Vagina (tissue), 2 donors: ENCODE results near the gene C6orf132. TPM values are rescaled to one million over a fixed set of nuclear protein-coding genes. Genes with fewer than 3 reads are reported as not detected.

Source experiments
- DNase-seq, 2 donors: peaks; one replicate each; pipeline ENCODE4 v3.0.0-alpha.2; 2017; ENCODE audit errors: extremely low spot score in 2 of 2
- H3K27ac ChIP-seq: fragments of 200-600 bp; sonication (generic); one replicate; pipeline ENCODE4 v1.5.1; 2019
- H3K27me3 ChIP-seq: fragments of 200-600 bp; sonication (generic); one replicate; pipeline ENCODE4 v1.5.1; 2019
- H3K36me3 ChIP-seq, 2 donors: fragments of 200-600 bp; sonication (generic); one replicate each; pipeline ENCODE4 v1.5.1; 2017 to 2019
- H3K4me1 ChIP-seq: fragments of 200-600 bp; sonication (generic); one replicate; pipeline ENCODE4 v1.5.1; 2019
- H3K4me3 ChIP-seq, 2 donors: fragments of 200-600 bp; sonication (generic); 1 replicate in 1 of 2; 2 replicates in 1 of 2; pipeline ENCODE4 v1.5.1; 2016 to 2019
- H3K9me3 ChIP-seq: fragments of 200-600 bp; sonication (generic); one replicate; pipeline ENCODE4 v1.5.1; 2019
- POLR2A ChIP-seq, 2 donors: fragments of 450-650 bp; IDR thresholded peaks; one replicate each; pipeline ENCODE4 v1.6.1; 2017; ENCODE audit warnings: antibody characterized with exemption in 2 of 2, mild to moderate bottlenecking in 2 of 2, moderate library complexity in 2 of 2
- POLR2AphosphoS5 ChIP-seq, 2 donors: sonication (generic); formaldehyde crosslinking; IDR thresholded peaks; one replicate each; pipeline ENCODE4 v1.9.0; 2017; ENCODE audit warnings: antibody characterized with exemption in 2 of 2, mild to moderate bottlenecking in 2 of 2, low read depth in 1 of 2; ENCODE audit not compliant: insufficient read depth in 1 of 2
- intact Hi-C: fragments of 100-400 bp; cut with DNase I; formaldehyde crosslinking; loops from one replicate; pipeline ENCODE4 v1.15.1; 2023
- total RNA-seq: library from RNA; depleted of rRNA; stranded (reverse); fragments of >200 nt; gene quantifications from one replicate; pipeline ENCODE4 v1.2.3, GENCODE V29; 2016
- TF ChIP-seq, protein P1 (sequence below), 3 experiments: fragments of 450-650 bp in 2 of 3; fragments of 200-600 bp in 1 of 3; sonication (generic) in 1 of 3; IDR thresholded peaks; one replicate each; pipeline ENCODE4 v1.5.1; 2017 to 2019; ENCODE audit warnings: antibody characterized with exemption in 3 of 3, mild to moderate bottlenecking in 2 of 3, moderate library complexity in 2 of 3

Gene C6orf132
- total RNA-seq, 1 donor from 2014 or later = 78.6 TPM

DNA sequence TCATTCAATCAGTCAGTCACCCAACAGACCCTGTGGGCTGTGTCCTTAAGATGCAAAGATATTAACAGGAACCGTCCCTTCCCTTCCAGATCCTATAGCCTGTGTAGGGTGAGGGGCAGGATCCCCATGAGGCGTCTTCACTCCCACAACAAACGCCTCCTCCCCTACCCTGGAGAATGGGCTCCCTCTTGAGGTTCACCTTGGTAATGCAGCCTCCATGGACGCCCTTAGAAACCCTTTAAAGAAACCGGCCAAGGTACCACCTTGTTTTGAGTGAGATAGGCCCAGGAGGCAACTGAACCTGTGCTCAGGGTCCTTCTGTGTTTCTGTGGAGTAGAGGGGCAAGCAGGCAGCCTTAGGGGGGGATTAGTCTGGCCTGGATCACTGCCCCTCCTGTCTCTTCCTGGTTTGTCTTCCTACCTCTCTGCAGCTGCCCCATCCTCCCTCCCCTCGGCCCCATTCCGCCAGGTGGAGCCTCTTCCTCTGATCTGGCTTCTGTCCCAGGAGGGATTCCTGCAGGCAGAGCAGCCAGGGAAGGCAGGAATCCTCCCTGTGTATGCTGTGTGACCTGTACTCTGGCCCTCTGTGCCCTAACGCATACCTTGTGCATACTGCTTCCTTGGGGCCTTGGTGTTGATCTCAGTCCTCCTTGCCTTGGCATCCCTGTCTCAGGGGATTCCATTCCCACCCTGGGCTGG, 24.2 kb upstream of the C6orf132 start:
- Histone ChIP-seq H3K27ac (no peak overlapping the region), H3K36me3 (no peaks in the 10 kb centered on the region), H3K4me3 (no peak overlapping the region), H3K4me1 (no peaks in the 10 kb centered on the region), H3K27me3 (no peaks in the 10 kb centered on the region), H3K9me3 (no peaks in the 10 kb centered on the region)
- DNase-seq = peak in 1 of 2 donors; percentile 74
- no peak for TF ChIP-seq POLR2A (IDR thresholded peaks at IDR 0.05)
- TF ChIP-seq POLR2AphosphoS5 (IDR thresholded peaks at IDR 0.05; ENCODE audit: insufficient read depth in 1 of 2, low read depth in 1 of 2) = no peak
- TF ChIP-seq, protein P1, sequence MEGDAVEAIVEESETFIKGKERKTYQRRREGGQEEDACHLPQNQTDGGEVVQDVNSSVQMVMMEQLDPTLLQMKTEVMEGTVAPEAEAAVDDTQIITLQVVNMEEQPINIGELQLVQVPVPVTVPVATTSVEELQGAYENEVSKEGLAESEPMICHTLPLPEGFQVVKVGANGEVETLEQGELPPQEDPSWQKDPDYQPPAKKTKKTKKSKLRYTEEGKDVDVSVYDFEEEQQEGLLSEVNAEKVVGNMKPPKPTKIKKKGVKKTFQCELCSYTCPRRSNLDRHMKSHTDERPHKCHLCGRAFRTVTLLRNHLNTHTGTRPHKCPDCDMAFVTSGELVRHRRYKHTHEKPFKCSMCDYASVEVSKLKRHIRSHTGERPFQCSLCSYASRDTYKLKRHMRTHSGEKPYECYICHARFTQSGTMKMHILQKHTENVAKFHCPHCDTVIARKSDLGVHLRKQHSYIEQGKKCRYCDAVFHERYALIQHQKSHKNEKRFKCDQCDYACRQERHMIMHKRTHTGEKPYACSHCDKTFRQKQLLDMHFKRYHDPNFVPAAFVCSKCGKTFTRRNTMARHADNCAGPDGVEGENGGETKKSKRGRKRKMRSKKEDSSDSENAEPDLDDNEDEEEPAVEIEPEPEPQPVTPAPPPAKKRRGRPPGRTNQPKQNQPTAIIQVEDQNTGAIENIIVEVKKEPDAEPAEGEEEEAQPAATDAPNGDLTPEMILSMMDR (IDR thresholded peaks at IDR 0.05) = peak; percentile 91 to 95 (median 93)
- intact Hi-C loops = loop anchor here (5.0 kb wide), 1 partner anchor 89 kb away; no protein-coding TSS in a partner anchor

DNA sequence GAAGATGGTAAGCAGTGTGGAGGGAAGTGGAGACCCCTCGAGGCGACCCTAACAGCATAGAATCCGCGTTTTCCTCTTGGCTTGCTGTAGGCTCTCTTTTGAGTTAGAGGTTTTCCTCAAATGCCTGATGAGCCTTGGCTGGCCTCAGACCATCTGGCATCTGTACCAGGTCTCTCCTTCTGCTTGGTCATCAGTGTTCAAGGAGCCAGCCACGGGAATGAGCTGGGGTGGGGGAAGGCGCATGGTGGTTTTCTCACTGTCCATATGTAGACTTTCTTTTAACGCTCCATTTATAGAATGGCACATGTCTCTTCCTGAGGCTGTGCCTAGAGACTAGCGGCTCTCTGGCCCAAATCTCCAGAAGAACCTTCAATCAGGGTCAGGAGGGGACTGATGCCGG, 22.6 kb upstream of the C6orf132 start:
- H3K36me3 ChIP-seq = no peaks in the 10 kb centered on the region
- no peaks in the 10 kb centered on the region for H3K27me3 ChIP-seq
- no peak overlapping the region for H3K27ac ChIP-seq
- TF ChIP-seq POLR2AphosphoS5 (IDR thresholded peaks at IDR 0.05; ENCODE audit: insufficient read depth in 1 of 2, low read depth in 1 of 2) (no peak), POLR2A (IDR thresholded peaks at IDR 0.05) (no peak)
- TF ChIP-seq, protein P1 (IDR thresholded peaks at IDR 0.05) = no peak
- no peak overlapping the region for H3K4me3 ChIP-seq
- peaks cover 4% of the 10 kb centered on the region for H3K4me1 ChIP-seq
- no peak for DNase-seq
- H3K9me3 ChIP-seq = no peaks in the 10 kb centered on the region
- intact Hi-C loops = loop anchor here (5.0 kb wide), 1 partner anchor 88 kb away; no protein-coding TSS in a partner anchor

DNA sequence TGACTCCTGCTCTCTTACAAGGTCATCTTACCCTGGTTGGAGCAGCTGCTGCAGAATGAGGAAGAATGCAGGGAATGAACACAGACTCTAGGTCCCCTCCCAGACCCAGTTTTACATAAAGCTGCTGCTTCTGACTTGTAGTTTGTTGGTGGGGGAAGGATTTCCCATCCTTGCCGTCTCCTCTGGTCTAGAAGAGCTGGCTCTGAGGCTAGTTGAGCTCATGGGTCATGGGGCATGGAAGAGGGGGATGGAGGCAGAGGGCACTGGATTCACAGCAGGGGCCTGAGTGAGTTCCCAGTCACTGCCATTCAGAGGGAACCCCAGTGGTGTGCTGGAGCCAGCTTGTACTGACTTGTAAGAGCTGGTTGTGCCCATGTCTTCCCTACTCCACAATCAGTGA, 21.6 kb upstream of the C6orf132 start:
- peak in 1 of 2 donors; percentile 62 for DNase-seq
- TF ChIP-seq POLR2AphosphoS5 (IDR thresholded peaks at IDR 0.05; ENCODE audit: insufficient read depth in 1 of 2, low read depth in 1 of 2) (no peak), POLR2A (IDR thresholded peaks at IDR 0.05) (no peak)
- TF ChIP-seq, protein P1 (IDR thresholded peaks at IDR 0.05) = no peak
- Histone ChIP-seq H3K4me1 (peaks cover 4% of the 10 kb centered on the region), H3K9me3 (no peaks in the 10 kb centered on the region), H3K36me3 (no peaks in the 10 kb centered on the region), H3K4me3 (no peak overlapping the region), H3K27me3 (no peaks in the 10 kb centered on the region), H3K27ac (no peak overlapping the region)
- intact Hi-C loops = no loop called here

DNA sequence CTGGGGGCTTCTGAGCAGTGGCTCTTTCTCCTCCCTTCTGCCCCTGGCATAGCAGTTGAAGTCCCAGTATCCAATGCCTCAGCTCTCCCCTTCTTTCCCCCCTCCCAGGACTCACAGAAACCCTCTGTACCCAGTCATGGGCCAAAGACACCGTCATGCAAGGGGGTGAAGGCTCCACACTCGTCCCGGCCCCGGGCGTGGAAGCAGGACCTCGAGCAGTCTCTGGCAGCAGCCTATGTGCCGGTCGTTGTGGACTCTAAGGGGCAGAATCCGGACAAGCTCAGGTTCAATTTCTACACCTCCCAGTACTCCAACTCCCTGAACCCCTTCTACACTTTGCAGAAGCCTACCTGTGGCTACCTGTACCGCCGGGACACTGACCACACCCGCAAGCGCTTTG, 20.4 kb upstream of the C6orf132 start:
- H3K27ac ChIP-seq = no peak overlapping the region
- TF ChIP-seq, protein P1 (IDR thresholded peaks at IDR 0.05) = no peak
- TF ChIP-seq POLR2A (IDR thresholded peaks at IDR 0.05) (no peak), POLR2AphosphoS5 (IDR thresholded peaks at IDR 0.05; ENCODE audit: insufficient read depth in 1 of 2, low read depth in 1 of 2) (no peak)
- H3K4me3 ChIP-seq = no peak overlapping the region
- no peaks in the 10 kb centered on the region for H3K36me3 ChIP-seq
- no peak for DNase-seq
- H3K9me3 ChIP-seq = no peaks in the 10 kb centered on the region
- intact Hi-C loops = no loop called here
- H3K27me3 ChIP-seq = no peaks in the 10 kb centered on the region
- H3K4me1 ChIP-seq = peaks cover 4% of the 10 kb centered on the region

DNA sequence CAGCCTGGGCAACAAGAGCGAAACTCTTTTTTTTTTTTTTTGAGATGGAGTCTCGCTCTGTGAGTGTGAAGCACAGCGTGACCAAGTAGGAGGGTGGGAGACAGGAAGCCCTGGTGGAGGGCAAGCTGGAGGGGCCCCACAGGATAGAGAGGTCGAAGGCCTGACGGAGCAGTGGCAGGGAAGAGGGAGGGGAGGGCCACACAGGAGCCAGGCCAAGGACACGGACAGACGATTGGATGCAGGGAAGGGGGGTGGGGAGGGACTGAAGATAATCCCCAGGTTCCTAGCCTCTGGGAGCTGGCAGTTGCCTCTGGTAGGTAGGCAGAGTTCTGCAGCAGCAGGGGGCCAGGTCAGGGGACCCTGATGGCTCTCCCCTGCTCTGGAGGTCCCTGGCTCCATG, 20.0 kb upstream of the C6orf132 start:
- no peak for DNase-seq
- TF ChIP-seq POLR2AphosphoS5 (IDR thresholded peaks at IDR 0.05; ENCODE audit: insufficient read depth in 1 of 2, low read depth in 1 of 2) (no peak), POLR2A (IDR thresholded peaks at IDR 0.05) (no peak)
- TF ChIP-seq, protein P1 (IDR thresholded peaks at IDR 0.05) = no peak
- intact Hi-C loops = no loop called here
- Histone ChIP-seq H3K4me1 (peaks cover 4% of the 10 kb centered on the region), H3K9me3 (no peaks in the 10 kb centered on the region), H3K36me3 (no peaks in the 10 kb centered on the region), H3K4me3 (no peak overlapping the region), H3K27me3 (no peaks in the 10 kb centered on the region), H3K27ac (no peak overlapping the region)
